Thyroid gland (tissue), 4 donors: ENCODE measurements around the gene BDH1.

Experiments
- POLR2A ChIP-seq, 2 donors: fragments of 450-650 bp; IDR thresholded peaks; one replicate each; pipeline ENCODE4 v1.6.1; 2017; ENCODE audit warnings: antibody characterized with exemption in 2 of 2, mild to moderate bottlenecking in 2 of 2, moderate library complexity in 1 of 2
- TF ChIP-seq, protein P1 (sequence below), 6 experiments: fragments of 200-600 bp in 3 of 6; fragments of 450-650 bp in 3 of 6; sonication (generic) in 3 of 6; IDR thresholded peaks; one replicate each; pipeline ENCODE4 v1.5.1; 2016 to 2019; ENCODE audit warnings: antibody characterized with exemption in 6 of 6, mild to moderate bottlenecking in 2 of 6, inconsistent platforms in 1 of 6, moderate library complexity in 1 of 6

DNA sequence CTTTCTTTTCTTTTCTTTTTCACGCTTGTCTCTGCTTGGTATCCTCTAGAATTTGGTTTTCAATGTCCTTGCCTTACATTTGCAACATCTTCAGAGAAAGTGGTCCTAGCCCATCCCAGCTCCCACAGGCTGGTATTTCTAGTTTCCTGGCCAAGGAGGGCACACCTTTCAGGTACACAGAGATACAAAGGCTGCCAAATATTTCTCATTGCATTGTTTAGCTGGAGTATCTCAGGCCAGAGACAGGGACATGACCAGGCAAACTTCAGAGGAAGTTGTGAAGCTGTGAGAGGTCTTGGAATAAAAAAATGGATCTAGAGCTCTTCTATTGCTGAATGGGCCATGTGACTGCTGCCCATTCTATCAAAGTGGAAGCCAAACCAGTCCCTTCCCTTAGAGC, 68.9 kb downstream of the BDH1 start:
- TF ChIP-seq, protein P1, sequence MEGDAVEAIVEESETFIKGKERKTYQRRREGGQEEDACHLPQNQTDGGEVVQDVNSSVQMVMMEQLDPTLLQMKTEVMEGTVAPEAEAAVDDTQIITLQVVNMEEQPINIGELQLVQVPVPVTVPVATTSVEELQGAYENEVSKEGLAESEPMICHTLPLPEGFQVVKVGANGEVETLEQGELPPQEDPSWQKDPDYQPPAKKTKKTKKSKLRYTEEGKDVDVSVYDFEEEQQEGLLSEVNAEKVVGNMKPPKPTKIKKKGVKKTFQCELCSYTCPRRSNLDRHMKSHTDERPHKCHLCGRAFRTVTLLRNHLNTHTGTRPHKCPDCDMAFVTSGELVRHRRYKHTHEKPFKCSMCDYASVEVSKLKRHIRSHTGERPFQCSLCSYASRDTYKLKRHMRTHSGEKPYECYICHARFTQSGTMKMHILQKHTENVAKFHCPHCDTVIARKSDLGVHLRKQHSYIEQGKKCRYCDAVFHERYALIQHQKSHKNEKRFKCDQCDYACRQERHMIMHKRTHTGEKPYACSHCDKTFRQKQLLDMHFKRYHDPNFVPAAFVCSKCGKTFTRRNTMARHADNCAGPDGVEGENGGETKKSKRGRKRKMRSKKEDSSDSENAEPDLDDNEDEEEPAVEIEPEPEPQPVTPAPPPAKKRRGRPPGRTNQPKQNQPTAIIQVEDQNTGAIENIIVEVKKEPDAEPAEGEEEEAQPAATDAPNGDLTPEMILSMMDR (IDR thresholded peaks at IDR 0.05) = no peak
- TF ChIP-seq POLR2A (IDR thresholded peaks at IDR 0.05) = no peak
